HEK293 (cell line): ENCODE measurements around the gene RAET1G.

Experiments
- CTCF ChIA-PET: fragments of 350-600 bp; formaldehyde crosslinking; extraction: SDS; loops from one replicate; lab custom pipeline; 2021; ENCODE audit warnings: antibody characterized with exemption; lab: Yijun Ruan, JAX
- POLR2A ChIA-PET: fragments of 300-600 bp; formaldehyde crosslinking; extraction: SDS; loops from one replicate; lab custom pipeline; 2020; ENCODE audit warnings: antibody characterized with exemption, inconsistent platforms; lab: Yijun Ruan, JAX
- H3K27ac ChIP-seq: fragments of 200-500 bp; sonication (Bioruptor generic); 2 replicates; pipeline ENCODE4 v1.5.1; 2014; ENCODE audit warnings: low read depth, low read length, control low read depth, inconsistent platforms; ENCODE audit errors: extremely low read depth
- H3K36me3 ChIP-seq, 2 experiments: fragments of 200-500 bp in 1 of 2; sonication (Bioruptor generic) in 1 of 2; 1 replicate in 1 of 2; 2 replicates in 1 of 2; pipeline ENCODE4 v1.5.1; 2014 to 2017; ENCODE audit warnings: inconsistent platforms in 2 of 2, low read length in 2 of 2; ENCODE audit not compliant: control insufficient read depth in 2 of 2, insufficient read depth in 1 of 2
- H3K4me1 ChIP-seq: fragments of 200-500 bp; sonication (Bioruptor generic); 2 replicates; pipeline ENCODE4 v1.5.1; 2014; ENCODE audit warnings: mild to moderate bottlenecking, low read length, inconsistent platforms; ENCODE audit not compliant: control insufficient read depth, insufficient read depth
- H3K4me3 ChIP-seq: 2 replicates; pipeline ENCODE4 v1.5.1; 2011; ENCODE audit warnings: low read depth, mild to moderate bottlenecking, control low read depth, low read length, moderate library complexity
- H3K9me3 ChIP-seq: fragments of 200-500 bp; sonication (Bioruptor generic); 2 replicates; pipeline ENCODE4 v1.5.1; 2014; ENCODE audit warnings: low read depth, low read length, inconsistent platforms; ENCODE audit not compliant: control insufficient read depth, insufficient read depth
- FEZF1 ChIP-seq: fragments of 450-650 bp; formaldehyde crosslinking; IDR thresholded peaks from 2 replicates; pipeline ENCODE4 v1.5.1; 2016; ENCODE audit warnings: missing biosample characterization, missing genetic modification characterization
- KLF7 ChIP-seq: fragments of 450-650 bp; formaldehyde crosslinking; IDR thresholded peaks from 2 replicates; pipeline ENCODE4 v1.5.1; 2016; ENCODE audit warnings: missing biosample characterization, missing genetic modification characterization, borderline replicate concordance
- ZBTB17 ChIP-seq: fragments of 450-650 bp; formaldehyde crosslinking; IDR thresholded peaks from 2 replicates; pipeline ENCODE4 v1.5.1; 2016; ENCODE audit warnings: missing biosample characterization, missing genetic modification characterization
- ZBTB20 ChIP-seq: fragments of 450-650 bp; formaldehyde crosslinking; IDR thresholded peaks from 2 replicates; pipeline ENCODE4 v1.5.1; 2016; ENCODE audit warnings: missing biosample characterization, missing genetic modification characterization
- ZBTB48 ChIP-seq: fragments of 450-650 bp; formaldehyde crosslinking; IDR thresholded peaks from 2 replicates; pipeline ENCODE4 v1.5.1; 2016; ENCODE audit warnings: missing biosample characterization, missing genetic modification characterization
- ZFHX2 ChIP-seq: fragments of 450-650 bp; formaldehyde crosslinking; conservative IDR thresholded peaks from 2 replicates; pipeline ENCODE4 v1.5.1; 2016; ENCODE audit warnings: missing biosample characterization, missing genetic modification characterization
- ZNF133 ChIP-seq: fragments of 450-650 bp; formaldehyde crosslinking; IDR thresholded peaks from 2 replicates; pipeline ENCODE4 v1.5.1; 2016; ENCODE audit warnings: missing biosample characterization, missing genetic modification characterization
- ZNF140 ChIP-seq: fragments of 450-650 bp; formaldehyde crosslinking; IDR thresholded peaks from 2 replicates; pipeline ENCODE4 v1.5.1; 2016; ENCODE audit warnings: missing biosample characterization, missing genetic modification characterization
- ZNF366 ChIP-seq: fragments of 450-650 bp; formaldehyde crosslinking; conservative IDR thresholded peaks from 2 replicates; pipeline ENCODE4 v1.5.1; 2016; ENCODE audit warnings: missing biosample characterization, missing genetic modification characterization
- ZNF530 ChIP-seq: fragments of 450-650 bp; formaldehyde crosslinking; IDR thresholded peaks from 2 replicates; pipeline ENCODE4 v1.5.1; 2016; ENCODE audit warnings: low read depth, missing biosample characterization, missing genetic modification characterization
- ZNF621 ChIP-seq: fragments of 450-650 bp; formaldehyde crosslinking; IDR thresholded peaks from 2 replicates; pipeline ENCODE4 v1.5.1; 2017; ENCODE audit warnings: missing biosample characterization, missing genetic modification characterization
- ZNF830 ChIP-seq: fragments of 450-650 bp; IDR thresholded peaks from 2 replicates; pipeline ENCODE4 v1.5.0; 2018; ENCODE audit warnings: missing biosample characterization, missing genetic modification characterization, low read depth, mild to moderate bottlenecking, moderate library complexity
- ZXDB ChIP-seq: fragments of 450-650 bp; formaldehyde crosslinking; IDR thresholded peaks from 2 replicates; pipeline ENCODE4 v1.5.1; 2016; ENCODE audit warnings: missing biosample characterization, missing genetic modification characterization
- TF ChIP-seq, protein P1 (sequence below): fragments of 450-650 bp; formaldehyde crosslinking; IDR thresholded peaks from 2 replicates; pipeline ENCODE4 v1.5.1; 2016; ENCODE audit warnings: missing biosample characterization, missing genetic modification characterization
- TF ChIP-seq, protein P2 (sequence below): fragments of 450-650 bp; formaldehyde crosslinking; IDR thresholded peaks from 2 replicates; pipeline ENCODE4 v1.5.1; 2017; ENCODE audit warnings: missing biosample characterization, missing genetic modification characterization
- TF ChIP-seq, protein P3 (sequence below): fragments of 450-650 bp; formaldehyde crosslinking; IDR thresholded peaks from 2 replicates; pipeline ENCODE4 v1.5.1; 2016; ENCODE audit warnings: missing biosample characterization, missing genetic modification characterization
- TF ChIP-seq, protein P4 (sequence below): fragments of 450-650 bp; formaldehyde crosslinking; IDR thresholded peaks from 2 replicates; pipeline ENCODE4 v1.5.1; 2016; ENCODE audit warnings: missing biosample characterization, missing genetic modification characterization
- TF ChIP-seq, protein P5 (sequence below): fragments of 450-650 bp; formaldehyde crosslinking; IDR thresholded peaks from 2 replicates; pipeline ENCODE4 v1.5.1; 2016; ENCODE audit warnings: missing biosample characterization, missing genetic modification characterization
- TF ChIP-seq, protein P6 (sequence below): fragments of 450-650 bp; formaldehyde crosslinking; IDR thresholded peaks from 2 replicates; pipeline ENCODE4 v1.5.1; 2017; ENCODE audit warnings: missing biosample characterization, missing genetic modification characterization
- TF ChIP-seq, protein P7 (sequence below): fragments of 450-650 bp; formaldehyde crosslinking; IDR thresholded peaks from 2 replicates; pipeline ENCODE4 v1.5.0; 2017; ENCODE audit warnings: missing biosample characterization, missing genetic modification characterization, borderline replicate concordance
- TF ChIP-seq, protein P8 (sequence below): fragments of 450-650 bp; formaldehyde crosslinking; IDR thresholded peaks from 2 replicates; pipeline ENCODE4 v1.5.1; 2016; ENCODE audit warnings: missing biosample characterization, missing genetic modification characterization

The RAET1G gene

DNA sequence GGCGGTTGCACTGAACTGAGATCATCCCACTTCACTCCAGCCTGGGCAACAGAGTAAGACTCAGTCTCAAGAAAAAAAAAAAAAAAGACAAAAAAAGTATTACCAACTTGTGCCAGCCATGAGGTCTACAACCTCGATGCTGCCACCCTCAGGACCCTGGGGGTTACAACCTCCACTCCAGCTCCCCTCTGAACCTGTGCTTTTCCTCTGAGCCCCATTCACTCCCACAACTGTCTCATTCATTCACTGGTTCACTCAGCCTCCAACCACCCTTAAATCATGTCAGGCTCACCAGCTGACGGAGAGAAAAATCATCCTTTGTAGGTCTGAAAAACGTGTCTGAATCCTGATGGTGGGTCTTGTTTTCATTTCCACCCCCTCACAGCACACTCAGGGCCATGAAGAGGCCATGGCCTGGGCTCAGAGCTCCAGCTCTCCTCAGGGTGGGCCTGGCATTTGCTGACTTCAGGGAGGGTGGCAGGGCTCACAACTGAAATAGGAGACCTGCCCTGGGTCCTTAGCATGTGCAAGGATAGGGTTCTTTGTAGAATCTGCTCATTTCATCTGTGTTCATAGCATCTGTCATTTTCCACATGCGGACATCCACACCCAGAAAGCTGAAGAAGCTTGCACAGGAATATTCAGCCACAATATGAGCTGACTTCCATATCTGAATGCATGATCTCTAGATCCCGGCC is 39.0 kb upstream of the RAET1G start:
- ChIA-PET POLR2A (no interaction called here), CTCF (interaction anchor here (0.7 to 2.1 kb wide), 6 partner anchors 11 to 482 kb away, joined by 3 to 13 read pairs (median 4); no protein-coding TSS in a partner anchor)
- no peak overlapping the region for H3K4me3 ChIP-seq
- H3K4me1 ChIP-seq = peaks cover 3% of the 10 kb centered on the region
- no peaks in the 10 kb centered on the region for H3K36me3 ChIP-seq
- H3K27ac ChIP-seq = no peak overlapping the region
- H3K9me3 ChIP-seq = no peaks in the 10 kb centered on the region
- TF ChIP-seq, protein P1, sequence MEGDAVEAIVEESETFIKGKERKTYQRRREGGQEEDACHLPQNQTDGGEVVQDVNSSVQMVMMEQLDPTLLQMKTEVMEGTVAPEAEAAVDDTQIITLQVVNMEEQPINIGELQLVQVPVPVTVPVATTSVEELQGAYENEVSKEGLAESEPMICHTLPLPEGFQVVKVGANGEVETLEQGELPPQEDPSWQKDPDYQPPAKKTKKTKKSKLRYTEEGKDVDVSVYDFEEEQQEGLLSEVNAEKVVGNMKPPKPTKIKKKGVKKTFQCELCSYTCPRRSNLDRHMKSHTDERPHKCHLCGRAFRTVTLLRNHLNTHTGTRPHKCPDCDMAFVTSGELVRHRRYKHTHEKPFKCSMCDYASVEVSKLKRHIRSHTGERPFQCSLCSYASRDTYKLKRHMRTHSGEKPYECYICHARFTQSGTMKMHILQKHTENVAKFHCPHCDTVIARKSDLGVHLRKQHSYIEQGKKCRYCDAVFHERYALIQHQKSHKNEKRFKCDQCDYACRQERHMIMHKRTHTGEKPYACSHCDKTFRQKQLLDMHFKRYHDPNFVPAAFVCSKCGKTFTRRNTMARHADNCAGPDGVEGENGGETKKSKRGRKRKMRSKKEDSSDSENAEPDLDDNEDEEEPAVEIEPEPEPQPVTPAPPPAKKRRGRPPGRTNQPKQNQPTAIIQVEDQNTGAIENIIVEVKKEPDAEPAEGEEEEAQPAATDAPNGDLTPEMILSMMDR (tag by site-specific recombination) = peak; percentile 66
- TF ChIP-seq, protein P2, sequence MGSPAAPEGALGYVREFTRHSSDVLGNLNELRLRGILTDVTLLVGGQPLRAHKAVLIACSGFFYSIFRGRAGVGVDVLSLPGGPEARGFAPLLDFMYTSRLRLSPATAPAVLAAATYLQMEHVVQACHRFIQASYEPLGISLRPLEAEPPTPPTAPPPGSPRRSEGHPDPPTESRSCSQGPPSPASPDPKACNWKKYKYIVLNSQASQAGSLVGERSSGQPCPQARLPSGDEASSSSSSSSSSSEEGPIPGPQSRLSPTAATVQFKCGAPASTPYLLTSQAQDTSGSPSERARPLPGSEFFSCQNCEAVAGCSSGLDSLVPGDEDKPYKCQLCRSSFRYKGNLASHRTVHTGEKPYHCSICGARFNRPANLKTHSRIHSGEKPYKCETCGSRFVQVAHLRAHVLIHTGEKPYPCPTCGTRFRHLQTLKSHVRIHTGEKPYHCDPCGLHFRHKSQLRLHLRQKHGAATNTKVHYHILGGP (tag by site-specific recombination) = no peak
- TF ChIP-seq ZNF140 (tag by site-specific recombination) = no peak
- TF ChIP-seq, protein P3, sequence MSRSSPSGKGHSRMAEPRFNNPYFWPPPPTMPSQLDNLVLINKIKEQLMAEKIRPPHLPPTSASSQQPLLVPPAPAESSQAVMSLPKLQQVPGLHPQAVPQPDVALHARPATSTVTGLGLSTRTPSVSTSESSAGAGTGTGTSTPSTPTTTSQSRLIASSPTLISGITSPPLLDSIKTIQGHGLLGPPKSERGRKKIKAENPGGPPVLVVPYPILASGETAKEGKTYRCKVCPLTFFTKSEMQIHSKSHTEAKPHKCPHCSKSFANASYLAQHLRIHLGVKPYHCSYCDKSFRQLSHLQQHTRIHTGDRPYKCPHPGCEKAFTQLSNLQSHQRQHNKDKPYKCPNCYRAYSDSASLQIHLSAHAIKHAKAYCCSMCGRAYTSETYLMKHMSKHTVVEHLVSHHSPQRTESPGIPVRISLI (tag by site-specific recombination) = peak; percentile 90
- TF ChIP-seq ZFHX2 = peak; percentile 39
- TF ChIP-seq KLF7 (tag by site-specific recombination) = no peak
- TF ChIP-seq ZBTB20 = 0 out of 2 replicates have a peak, but pooled peaks have one; percentile 17
- peak; percentile 43; the same call in 1 of the 2 replicates for TF ChIP-seq ZBTB17 (tag by site-specific recombination)
- no peak for TF ChIP-seq ZNF530 (tag by site-specific recombination)
- TF ChIP-seq, protein P4, sequence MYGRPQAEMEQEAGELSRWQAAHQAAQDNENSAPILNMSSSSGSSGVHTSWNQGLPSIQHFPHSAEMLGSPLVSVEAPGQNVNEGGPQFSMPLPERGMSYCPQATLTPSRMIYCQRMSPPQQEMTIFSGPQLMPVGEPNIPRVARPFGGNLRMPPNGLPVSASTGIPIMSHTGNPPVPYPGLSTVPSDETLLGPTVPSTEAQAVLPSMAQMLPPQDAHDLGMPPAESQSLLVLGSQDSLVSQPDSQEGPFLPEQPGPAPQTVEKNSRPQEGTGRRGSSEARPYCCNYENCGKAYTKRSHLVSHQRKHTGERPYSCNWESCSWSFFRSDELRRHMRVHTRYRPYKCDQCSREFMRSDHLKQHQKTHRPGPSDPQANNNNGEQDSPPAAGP = no peak
- TF ChIP-seq, protein P5, sequence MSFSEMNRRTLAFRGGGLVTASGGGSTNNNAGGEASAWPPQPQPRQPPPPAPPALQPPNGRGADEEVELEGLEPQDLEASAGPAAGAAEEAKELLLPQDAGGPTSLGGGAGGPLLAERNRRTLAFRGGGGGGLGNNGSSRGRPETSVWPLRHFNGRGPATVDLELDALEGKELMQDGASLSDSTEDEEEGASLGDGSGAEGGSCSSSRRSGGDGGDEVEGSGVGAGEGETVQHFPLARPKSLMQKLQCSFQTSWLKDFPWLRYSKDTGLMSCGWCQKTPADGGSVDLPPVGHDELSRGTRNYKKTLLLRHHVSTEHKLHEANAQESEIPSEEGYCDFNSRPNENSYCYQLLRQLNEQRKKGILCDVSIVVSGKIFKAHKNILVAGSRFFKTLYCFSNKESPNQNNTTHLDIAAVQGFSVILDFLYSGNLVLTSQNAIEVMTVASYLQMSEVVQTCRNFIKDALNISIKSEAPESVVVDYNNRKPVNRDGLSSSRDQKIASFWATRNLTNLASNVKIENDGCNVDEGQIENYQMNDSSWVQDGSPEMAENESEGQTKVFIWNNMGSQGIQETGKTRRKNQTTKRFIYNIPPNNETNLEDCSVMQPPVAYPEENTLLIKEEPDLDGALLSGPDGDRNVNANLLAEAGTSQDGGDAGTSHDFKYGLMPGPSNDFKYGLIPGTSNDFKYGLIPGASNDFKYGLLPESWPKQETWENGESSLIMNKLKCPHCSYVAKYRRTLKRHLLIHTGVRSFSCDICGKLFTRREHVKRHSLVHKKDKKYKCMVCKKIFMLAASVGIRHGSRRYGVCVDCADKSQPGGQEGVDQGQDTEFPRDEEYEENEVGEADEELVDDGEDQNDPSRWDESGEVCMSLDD = no peak
- no peak for TF ChIP-seq ZNF133 (tag by site-specific recombination)
- TF ChIP-seq ZNF366 (tag by site-specific recombination) = 0 out of 2 replicates have a peak, but pooled peaks have one; percentile 22
- TF ChIP-seq, protein P6, sequence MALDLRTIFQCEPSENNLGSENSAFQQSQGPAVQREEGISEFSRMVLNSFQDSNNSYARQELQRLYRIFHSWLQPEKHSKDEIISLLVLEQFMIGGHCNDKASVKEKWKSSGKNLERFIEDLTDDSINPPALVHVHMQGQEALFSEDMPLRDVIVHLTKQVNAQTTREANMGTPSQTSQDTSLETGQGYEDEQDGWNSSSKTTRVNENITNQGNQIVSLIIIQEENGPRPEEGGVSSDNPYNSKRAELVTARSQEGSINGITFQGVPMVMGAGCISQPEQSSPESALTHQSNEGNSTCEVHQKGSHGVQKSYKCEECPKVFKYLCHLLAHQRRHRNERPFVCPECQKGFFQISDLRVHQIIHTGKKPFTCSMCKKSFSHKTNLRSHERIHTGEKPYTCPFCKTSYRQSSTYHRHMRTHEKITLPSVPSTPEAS (tag by site-specific recombination) = no peak
- TF ChIP-seq, protein P7, sequence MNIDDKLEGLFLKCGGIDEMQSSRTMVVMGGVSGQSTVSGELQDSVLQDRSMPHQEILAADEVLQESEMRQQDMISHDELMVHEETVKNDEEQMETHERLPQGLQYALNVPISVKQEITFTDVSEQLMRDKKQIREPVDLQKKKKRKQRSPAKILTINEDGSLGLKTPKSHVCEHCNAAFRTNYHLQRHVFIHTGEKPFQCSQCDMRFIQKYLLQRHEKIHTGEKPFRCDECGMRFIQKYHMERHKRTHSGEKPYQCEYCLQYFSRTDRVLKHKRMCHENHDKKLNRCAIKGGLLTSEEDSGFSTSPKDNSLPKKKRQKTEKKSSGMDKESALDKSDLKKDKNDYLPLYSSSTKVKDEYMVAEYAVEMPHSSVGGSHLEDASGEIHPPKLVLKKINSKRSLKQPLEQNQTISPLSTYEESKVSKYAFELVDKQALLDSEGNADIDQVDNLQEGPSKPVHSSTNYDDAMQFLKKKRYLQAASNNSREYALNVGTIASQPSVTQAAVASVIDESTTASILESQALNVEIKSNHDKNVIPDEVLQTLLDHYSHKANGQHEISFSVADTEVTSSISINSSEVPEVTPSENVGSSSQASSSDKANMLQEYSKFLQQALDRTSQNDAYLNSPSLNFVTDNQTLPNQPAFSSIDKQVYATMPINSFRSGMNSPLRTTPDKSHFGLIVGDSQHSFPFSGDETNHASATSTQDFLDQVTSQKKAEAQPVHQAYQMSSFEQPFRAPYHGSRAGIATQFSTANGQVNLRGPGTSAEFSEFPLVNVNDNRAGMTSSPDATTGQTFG (tag by site-specific recombination) = no peak
- no peak for TF ChIP-seq FEZF1 (tag by site-specific recombination)
- TF ChIP-seq, protein P8, sequence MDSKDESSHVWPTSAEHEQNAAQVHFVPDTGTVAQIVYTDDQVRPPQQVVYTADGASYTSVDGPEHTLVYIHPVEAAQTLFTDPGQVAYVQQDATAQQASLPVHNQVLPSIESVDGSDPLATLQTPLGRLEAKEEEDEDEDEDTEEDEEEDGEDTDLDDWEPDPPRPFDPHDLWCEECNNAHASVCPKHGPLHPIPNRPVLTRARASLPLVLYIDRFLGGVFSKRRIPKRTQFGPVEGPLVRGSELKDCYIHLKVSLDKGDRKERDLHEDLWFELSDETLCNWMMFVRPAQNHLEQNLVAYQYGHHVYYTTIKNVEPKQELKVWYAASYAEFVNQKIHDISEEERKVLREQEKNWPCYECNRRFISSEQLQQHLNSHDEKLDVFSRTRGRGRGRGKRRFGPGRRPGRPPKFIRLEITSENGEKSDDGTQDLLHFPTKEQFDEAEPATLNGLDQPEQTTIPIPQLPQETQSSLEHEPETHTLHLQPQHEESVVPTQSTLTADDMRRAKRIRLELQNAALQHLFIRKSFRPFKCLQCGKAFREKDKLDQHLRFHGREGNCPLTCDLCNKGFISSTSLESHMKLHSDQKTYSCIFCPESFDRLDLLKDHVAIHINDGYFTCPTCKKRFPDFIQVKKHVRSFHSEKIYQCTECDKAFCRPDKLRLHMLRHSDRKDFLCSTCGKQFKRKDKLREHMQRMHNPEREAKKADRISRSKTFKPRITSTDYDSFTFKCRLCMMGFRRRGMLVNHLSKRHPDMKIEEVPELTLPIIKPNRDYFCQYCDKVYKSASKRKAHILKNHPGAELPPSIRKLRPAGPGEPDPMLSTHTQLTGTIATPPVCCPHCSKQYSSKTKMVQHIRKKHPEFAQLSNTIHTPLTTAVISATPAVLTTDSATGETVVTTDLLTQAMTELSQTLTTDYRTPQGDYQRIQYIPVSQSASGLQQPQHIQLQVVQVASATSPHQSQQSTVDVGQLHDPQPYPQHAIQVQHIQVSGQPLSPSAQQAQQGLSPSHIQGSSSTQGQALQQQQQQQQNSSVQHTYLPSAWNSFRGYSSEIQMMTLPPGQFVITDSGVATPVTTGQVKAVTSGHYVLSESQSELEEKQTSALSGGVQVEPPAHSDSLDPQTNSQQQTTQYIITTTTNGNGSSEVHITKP (tag by site-specific recombination) = peak; percentile 86
- TF ChIP-seq ZBTB48 (tag by site-specific recombination) = no peak
- TF ChIP-seq ZNF621 (tag by site-specific recombination) = no peak
- no peak for TF ChIP-seq ZNF830 (tag by site-specific recombination)
- TF ChIP-seq ZXDB (tag by site-specific recombination) = no peak
